ENCODE data around the gene ACVR1C. TPM values are rescaled to one million over a fixed set of nuclear protein-coding genes. Genes with fewer than 3 reads are reported as not detected.
A peak's percentile ranks its signal among the peaks of the same experiment; 100 is the strongest.

Gene ACVR1C
- polyA plus RNA-seq, 6 donors from 2014 or later, result not detected

DNA sequence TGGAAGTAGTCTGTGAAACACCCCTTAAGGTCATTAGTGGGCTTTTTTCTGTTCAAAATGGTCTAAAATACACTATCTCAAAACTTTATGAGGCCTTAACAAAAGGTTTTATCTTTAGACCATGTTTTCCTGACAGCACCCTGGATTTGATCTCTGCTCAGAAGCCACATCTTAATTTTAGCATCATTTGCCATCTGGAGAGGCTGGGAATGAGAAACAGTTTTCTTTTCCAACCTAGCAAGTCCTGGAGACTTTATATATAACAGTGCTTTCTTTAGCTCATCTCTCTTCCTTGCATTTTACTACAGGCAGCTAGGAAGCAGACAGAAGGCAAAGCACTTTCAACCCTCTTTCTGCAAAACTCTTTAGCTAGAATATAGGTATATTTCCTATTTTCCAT, 122.1 kb downstream of the ACVR1C start:
- no peak overlapping the region for H3K4me3 Mint-ChIP-seq
- peaks cover 0 to 8% (median 4%) of the 10 kb centered on the region in 3 donors for H3K27me3 Mint-ChIP-seq
- H3K4me1 Mint-ChIP-seq, result peaks cover 8 to 19% (median 14%) of the 10 kb centered on the region in 3 donors
- peaks cover 0 to 13% (median 6%) of the 10 kb centered on the region in 7 donors for H3K9me3 Mint-ChIP-seq
- peaks cover 0 to 17% of the 10 kb centered on the region in 2 donors for H3K36me3 Mint-ChIP-seq
- DNase-seq (no peak), ATAC-seq (ENCODE audit: low read depth in 2 of 2) (no peak)
- H3K27ac Mint-ChIP-seq, result no peak overlapping the region

DNA sequence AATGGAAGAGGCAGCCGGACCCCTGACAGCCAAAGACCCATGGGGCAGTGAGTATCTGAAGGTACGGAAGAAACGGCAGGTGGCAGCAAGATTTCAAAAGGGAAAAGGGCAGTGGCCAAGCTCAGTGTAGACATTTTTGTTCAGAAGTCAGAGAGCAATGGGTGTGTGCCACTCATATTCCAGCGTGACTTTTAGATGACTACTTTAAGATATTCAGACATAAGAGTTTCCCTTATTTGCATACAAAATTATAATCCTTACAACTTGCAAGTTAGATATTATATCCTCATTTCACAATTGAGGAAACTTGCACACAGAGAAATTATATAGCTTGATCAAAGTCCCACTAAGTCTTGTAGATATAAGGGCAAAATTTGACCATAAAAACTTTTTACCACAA, 124.0 kb downstream of the ACVR1C start:
- H3K4me1 Mint-ChIP-seq, result peaks cover 25 to 34% (median 33%) of the 10 kb centered on the region in 3 donors

DNA sequence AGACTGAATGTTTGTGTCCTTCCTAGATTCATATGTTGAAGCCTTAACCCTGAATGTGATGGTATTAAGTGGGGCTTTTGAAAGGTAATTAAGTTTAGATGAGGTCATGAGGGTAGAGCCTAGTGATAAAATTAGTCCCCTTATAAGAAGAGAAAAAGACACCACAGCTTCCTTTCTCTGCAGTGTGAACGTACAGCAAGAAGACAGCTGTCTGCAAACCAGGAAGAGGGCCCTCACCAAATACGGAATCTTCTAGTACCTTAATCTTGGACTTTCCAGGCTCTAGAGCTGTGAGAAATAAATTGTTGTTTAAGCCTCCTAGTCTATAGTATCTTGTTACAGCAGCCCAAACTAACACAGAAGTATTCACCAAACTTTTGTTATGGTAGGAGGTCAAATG, 127.6 kb downstream of the ACVR1C start:
- H3K36me3 Mint-ChIP-seq, result peaks cover 0 to 4% of the 10 kb centered on the region in 2 donors
- no peaks in the 10 kb centered on the region for H3K27me3 Mint-ChIP-seq
- DNase-seq (no peak), ATAC-seq (ENCODE audit: low read depth in 2 of 2) (peak; percentile 69 to 73)
- peaks cover 19 to 30% (median 27%) of the 10 kb centered on the region in 3 donors for H3K4me1 Mint-ChIP-seq
- peak overlapping the region; percentile 53 to 85 (median 72) for H3K27ac Mint-ChIP-seq
- H3K4me3 Mint-ChIP-seq, result peak overlapping the region in 4 of 8 donors; percentile 17 to 35 (median 24)
- H3K9me3 Mint-ChIP-seq, result peaks cover 0 to 10% (median 7%) of the 10 kb centered on the region in 7 donors

More for the DNA sequence above, 124.0 kb downstream of the ACVR1C start:
- peaks cover 0 to 13% (median 7%) of the 10 kb centered on the region in 7 donors for H3K9me3 Mint-ChIP-seq
- no peak overlapping the region for H3K4me3 Mint-ChIP-seq
- peaks cover 0 to 17% of the 10 kb centered on the region in 2 donors for H3K36me3 Mint-ChIP-seq
- ATAC-seq (ENCODE audit: low read depth in 2 of 2) (no peak), DNase-seq (no peak)
- H3K27ac Mint-ChIP-seq, result no peak overlapping the region
- peaks cover 0 to 8% (median 4%) of the 10 kb centered on the region in 3 donors for H3K27me3 Mint-ChIP-seq

DNA sequence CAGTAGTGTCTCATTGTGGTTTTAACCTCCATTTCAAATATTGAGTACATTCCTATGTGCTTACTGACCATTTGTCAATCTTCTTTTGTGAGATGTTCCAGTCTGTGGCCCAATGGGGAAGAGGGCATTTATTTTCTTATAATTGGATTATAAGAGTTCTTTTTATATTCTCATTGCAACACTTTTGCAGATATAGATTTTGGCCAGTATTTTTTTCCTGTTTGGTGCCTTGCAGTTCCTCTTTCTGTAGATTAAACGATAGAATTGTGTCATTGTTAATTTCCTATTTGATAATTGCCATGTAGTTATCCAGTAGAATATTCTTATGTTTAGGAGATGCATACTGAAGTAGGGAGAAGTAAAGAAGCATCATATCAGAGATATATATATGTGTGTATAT, 128.3 kb downstream of the ACVR1C start:
- peaks cover 19 to 30% (median 27%) of the 10 kb centered on the region in 3 donors for H3K4me1 Mint-ChIP-seq
- H3K27me3 Mint-ChIP-seq, result no peaks in the 10 kb centered on the region
- peak overlapping the region in 1 of 6 donors; percentile 79 for H3K27ac Mint-ChIP-seq
- ATAC-seq (ENCODE audit: low read depth in 2 of 2), result no peak
- H3K4me3 Mint-ChIP-seq, result peak overlapping the region in 1 of 8 donors; percentile 35
- DNase-seq, result no peak
- H3K36me3 Mint-ChIP-seq, result no peaks in the 10 kb centered on the region
- H3K9me3 Mint-ChIP-seq, result peaks cover 0 to 7% (median 2%) of the 10 kb centered on the region in 7 donors

DNA sequence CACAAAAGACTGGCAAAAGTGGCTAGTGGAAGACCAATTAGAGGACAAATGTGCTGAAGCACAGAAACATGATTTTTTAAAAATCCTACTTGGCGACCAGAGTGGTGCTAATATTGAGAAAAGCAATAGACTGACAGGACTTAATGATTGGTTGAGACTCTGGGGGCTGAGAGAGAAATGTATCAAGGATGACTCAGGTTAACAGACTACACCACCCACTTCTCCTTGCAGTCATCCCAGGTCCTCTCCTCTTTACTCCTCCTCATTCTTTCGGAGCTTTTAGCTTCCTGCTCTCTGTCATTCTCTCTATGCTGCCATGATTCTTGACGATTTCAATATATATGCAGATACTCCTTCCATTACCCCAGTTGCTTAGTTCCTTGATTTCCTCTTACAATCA, 130.2 kb downstream of the ACVR1C start:
- H3K27me3 Mint-ChIP-seq, result no peaks in the 10 kb centered on the region
- ATAC-seq (ENCODE audit: low read depth in 2 of 2) (no peak), DNase-seq (no peak)
- H3K4me3 Mint-ChIP-seq, result no peak overlapping the region
- peaks cover 0 to 7% (median 0%) of the 10 kb centered on the region in 7 donors for H3K9me3 Mint-ChIP-seq
- peaks cover 19 to 34% (median 27%) of the 10 kb centered on the region in 3 donors for H3K4me1 Mint-ChIP-seq
- H3K27ac Mint-ChIP-seq, result no peak overlapping the region
- H3K36me3 Mint-ChIP-seq, result no peaks in the 10 kb centered on the region

DNA sequence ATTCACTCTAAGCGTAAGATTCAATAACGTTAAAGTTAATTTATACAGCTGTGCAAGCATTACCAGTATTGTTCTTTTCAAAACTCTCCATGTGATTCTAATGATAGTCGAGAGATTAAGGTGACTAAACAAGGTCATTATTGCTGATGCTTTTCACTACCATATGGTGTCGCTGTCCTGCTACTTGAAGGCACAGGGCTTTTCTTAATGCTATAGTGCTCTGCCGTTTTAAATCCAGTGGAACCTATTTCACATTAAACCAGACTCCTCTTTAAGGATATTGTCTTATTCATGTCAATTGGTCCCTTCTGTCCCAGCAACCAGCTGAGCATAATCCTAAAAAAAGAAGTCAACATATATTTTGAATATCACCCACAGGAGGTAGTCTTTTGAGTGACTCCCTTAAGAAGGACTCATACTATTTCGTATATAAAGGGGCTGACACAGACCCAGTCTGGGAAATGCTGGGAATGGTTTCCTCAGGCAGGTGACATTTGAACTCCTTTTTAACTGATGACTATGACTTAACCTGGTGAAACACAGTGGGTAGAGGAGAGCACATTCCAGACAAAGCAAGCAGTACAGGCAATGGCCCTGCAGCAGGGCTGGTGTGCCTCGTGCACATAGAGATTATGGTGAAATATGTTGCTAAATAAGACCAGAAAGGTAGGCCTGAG, 130.9 kb downstream of the ACVR1C start:
- peak overlapping the region in 1 of 8 donors; percentile 36 for H3K4me3 Mint-ChIP-seq
- H3K4me1 Mint-ChIP-seq, result peaks cover 26 to 32% (median 29%) of the 10 kb centered on the region in 3 donors
- H3K36me3 Mint-ChIP-seq, result no peaks in the 10 kb centered on the region
- no peaks in the 10 kb centered on the region for H3K27me3 Mint-ChIP-seq
- peak overlapping the region in 1 of 6 donors; percentile 12 for H3K27ac Mint-ChIP-seq
- DNase-seq (peak; percentile 38), ATAC-seq (ENCODE audit: low read depth in 2 of 2) (peak; percentile 66 to 72)
- peaks cover 0 to 7% (median 0%) of the 10 kb centered on the region in 7 donors for H3K9me3 Mint-ChIP-seq

DNA sequence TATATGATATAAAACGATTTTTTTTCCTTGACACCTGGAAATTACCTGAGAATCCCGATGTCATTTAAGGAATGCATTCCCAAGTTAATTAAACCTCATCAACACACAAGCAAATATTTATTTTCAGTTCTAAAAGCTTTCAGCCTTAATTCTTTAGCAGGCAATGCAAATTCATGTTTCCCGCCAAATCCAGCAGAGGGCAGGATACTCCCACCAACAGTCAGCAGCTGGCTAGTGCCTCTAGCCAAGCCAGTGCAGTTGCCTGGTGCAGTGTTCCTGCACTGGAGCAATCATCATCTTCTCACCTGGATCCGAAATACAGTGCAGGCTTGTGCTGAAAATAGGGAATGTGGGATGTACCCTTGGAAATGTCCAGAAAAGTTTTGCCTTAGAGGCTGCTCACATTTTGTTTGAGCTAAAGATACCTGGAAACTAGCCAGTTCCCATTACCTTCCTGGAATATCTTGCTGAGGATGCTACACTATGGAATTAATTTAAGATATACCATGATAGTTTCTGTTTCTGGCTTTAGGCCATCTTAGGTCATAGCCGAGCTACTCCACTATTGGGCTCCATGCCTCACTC, 136.4 kb downstream of the ACVR1C start:
- DNase-seq (peak; percentile 62), ATAC-seq (ENCODE audit: low read depth in 2 of 2) (peak; percentile 89 to 96)
- Mint-ChIP-seq H3K27me3 (no peaks in the 10 kb centered on the region), H3K36me3 (no peaks in the 10 kb centered on the region), H3K4me1 (peaks cover 9 to 12% (median 10%) of the 10 kb centered on the region in 3 donors), H3K4me3 (peak overlapping the region in 1 of 8 donors; percentile 17), H3K9me3 (no peaks in the 10 kb centered on the region), H3K27ac (no peak overlapping the region)

DNA sequence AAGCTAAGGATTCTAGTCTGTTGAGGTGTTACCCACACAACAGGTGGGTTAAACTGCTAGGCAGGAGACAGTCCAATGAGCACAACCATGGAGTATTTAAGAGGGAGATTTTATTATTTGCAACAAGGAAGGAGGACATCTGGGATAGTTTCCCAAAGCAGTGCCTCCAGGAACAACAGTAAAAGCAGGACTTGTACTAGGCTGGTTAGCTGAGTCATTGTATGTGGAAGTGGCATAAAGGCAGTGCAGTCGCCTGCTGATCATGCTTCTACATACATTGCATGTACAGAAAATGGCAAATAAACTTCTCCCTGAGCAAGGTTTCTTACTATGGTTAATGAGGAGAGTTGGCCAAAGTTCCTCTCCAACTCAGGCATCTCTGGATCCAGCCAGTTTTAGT, 138.7 kb downstream of the ACVR1C start:
- Mint-ChIP-seq H3K9me3 (no peaks in the 10 kb centered on the region), H3K27me3 (no peaks in the 10 kb centered on the region), H3K36me3 (no peaks in the 10 kb centered on the region), H3K27ac (no peak overlapping the region), H3K4me3 (no peak overlapping the region), H3K4me1 (peaks cover 9 to 12% (median 10%) of the 10 kb centered on the region in 3 donors)
- ATAC-seq (ENCODE audit: low read depth in 2 of 2) (no peak), DNase-seq (no peak)

DNA sequence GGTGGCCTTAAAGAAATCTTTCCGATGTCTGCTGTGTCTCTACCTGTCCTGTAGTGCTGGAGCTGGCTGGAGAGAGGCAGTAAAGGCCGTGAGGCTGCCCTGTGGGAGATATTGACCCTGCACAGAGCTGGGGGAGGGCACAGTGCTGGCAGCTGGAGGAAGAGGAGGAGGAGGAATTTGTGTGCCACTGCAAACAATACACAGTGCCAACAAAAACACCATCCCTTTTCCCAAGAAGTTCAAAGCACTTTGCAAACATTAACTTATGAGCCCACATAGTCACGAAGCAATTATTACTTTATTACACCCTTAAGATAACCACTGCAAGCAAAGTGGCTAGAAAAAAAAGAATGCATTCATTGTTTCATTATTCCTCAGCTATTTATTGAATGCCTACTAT, 139.8 kb downstream of the ACVR1C start:
- Mint-ChIP-seq H3K9me3 (no peaks in the 10 kb centered on the region), H3K4me1 (peaks cover 9 to 12% (median 10%) of the 10 kb centered on the region in 3 donors), H3K36me3 (no peaks in the 10 kb centered on the region), H3K4me3 (no peak overlapping the region), H3K27ac (no peak overlapping the region), H3K27me3 (no peaks in the 10 kb centered on the region)
- DNase-seq (no peak), ATAC-seq (ENCODE audit: low read depth in 2 of 2) (no peak)

DNA sequence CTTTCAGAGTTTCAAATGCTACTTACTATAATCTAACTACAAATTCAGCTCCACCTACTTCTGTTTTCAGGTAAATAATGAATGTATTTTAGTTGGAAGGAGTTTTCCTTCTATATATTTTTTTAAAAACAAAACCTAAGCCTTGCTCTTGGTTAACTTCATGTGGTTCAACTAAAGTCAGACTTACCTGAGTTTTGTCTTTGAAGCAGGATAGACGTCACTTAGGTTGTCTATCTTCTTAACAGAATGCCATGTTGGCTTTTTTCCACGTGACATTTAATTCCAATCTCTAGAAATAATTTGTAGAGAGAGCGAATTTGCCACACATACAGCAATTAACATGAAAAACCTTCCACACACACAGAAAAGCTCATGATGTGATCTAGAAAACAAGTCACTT, 140.9 kb downstream of the ACVR1C start:
- no peak for ATAC-seq (ENCODE audit: low read depth in 2 of 2)
- H3K9me3 Mint-ChIP-seq, result no peaks in the 10 kb centered on the region
- H3K4me1 Mint-ChIP-seq, result peaks cover 2 to 8% (median 6%) of the 10 kb centered on the region in 3 donors
- DNase-seq, result no peak
- H3K36me3 Mint-ChIP-seq, result no peaks in the 10 kb centered on the region
- no peak overlapping the region for H3K4me3 Mint-ChIP-seq
- no peaks in the 10 kb centered on the region for H3K27me3 Mint-ChIP-seq
- H3K27ac Mint-ChIP-seq, result peak overlapping the region in 1 of 6 donors; percentile 13

DNA sequence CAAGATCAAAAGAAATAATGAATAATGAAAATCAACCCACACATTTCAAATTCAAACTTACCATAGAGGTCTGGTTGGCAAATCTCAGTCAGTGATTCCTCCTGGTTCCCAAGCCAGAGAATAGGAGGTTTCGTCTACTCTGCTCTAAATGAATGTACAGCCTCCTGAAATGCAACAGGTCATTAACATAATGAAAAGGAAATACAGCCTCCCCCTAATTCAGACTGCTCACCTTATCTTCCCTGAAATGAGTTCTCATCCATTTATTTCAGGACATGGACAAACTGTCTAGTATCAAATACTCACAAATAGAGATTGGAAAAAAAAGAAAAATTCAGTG, 141.4 kb downstream of the ACVR1C start:
- H3K36me3 Mint-ChIP-seq, result no peaks in the 10 kb centered on the region
- no peaks in the 10 kb centered on the region for H3K9me3 Mint-ChIP-seq
- no peak for ATAC-seq (ENCODE audit: low read depth in 2 of 2)
- no peaks in the 10 kb centered on the region for H3K27me3 Mint-ChIP-seq
- DNase-seq, result no peak
- no peak overlapping the region for H3K27ac Mint-ChIP-seq
- peaks cover 0 to 3% (median 1%) of the 10 kb centered on the region in 3 donors for H3K4me1 Mint-ChIP-seq
- H3K4me3 Mint-ChIP-seq, result no peak overlapping the region

DNA sequence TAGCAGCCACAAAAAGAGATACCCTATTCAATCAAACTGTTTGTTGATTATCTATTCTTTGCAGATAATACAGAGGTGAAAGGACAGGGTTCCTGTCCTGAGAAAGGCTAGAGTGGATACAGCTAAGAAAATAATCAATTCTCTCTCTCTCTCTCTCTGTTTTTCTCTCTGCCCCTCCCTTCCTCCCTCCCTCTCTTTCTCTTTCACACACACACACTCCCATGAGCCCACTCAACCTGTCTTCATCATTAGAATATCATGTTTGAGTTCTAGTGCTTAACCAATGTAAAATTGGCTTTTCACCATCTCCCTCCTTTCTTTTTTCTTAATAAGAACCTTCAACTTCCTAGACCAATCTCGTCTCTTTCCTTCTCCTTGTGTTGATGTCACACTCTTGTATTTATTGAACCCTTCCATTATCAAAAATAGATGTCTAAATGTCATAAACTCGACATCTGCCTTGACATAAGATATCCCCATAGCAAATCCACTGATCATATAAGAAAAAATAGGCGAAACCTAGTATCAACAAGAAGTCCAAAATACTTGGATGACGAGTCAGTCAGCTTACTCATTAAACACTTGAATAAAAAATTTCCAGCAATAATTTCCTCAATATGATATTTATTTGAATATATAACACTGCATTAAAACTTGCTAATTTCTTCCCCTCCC, 141.9 kb downstream of the ACVR1C start:
- no peaks in the 10 kb centered on the region for H3K27me3 Mint-ChIP-seq
- ATAC-seq (ENCODE audit: low read depth in 2 of 2), result no peak
- H3K36me3 Mint-ChIP-seq, result no peaks in the 10 kb centered on the region
- no peak overlapping the region for H3K27ac Mint-ChIP-seq
- H3K4me1 Mint-ChIP-seq, result no peaks in the 10 kb centered on the region
- no peak for DNase-seq
- no peaks in the 10 kb centered on the region for H3K9me3 Mint-ChIP-seq
- H3K4me3 Mint-ChIP-seq, result no peak overlapping the region

DNA sequence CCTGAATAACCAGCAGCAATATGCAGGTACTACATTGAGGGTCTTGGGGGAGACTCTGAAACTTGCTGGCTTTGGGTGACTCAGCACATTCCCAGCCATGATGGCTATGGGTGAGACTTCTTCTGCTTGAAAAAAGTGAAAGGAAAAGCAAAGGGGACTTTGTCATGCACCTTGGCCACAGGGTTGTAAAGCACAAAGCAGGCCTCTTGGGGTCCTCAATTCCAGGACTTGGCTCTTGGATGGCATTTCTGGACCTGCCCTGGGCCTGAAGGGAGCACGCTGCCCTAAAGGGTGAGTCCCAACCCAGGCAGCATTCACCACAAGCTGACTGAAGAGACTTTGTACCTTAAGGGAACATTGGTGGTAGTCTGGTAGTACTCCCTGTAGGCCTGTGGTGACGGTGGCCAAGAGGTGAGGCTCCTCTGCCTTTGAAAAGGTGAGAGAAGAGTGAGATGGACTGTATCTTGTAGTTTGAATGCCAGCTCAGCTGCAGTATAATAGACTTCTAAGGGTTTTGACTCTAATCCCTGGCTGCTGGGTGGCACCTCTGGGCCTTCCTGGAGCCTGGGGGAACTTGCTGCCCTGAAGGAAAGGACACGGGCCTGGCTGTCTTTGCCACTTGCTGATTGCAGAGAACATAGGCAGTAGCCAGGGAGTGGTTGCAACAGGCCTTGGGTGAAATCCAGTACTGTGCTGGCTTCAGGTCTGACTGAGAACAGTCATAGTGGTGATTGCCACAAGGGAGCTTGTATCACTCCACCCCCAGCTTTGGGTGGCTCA, 148.3 kb downstream of the ACVR1C start:
- peaks cover 0 to 17% (median 9%) of the 10 kb centered on the region in 3 donors for H3K4me1 Mint-ChIP-seq
- H3K27me3 Mint-ChIP-seq, result no peaks in the 10 kb centered on the region
- DNase-seq (no peak), ATAC-seq (ENCODE audit: low read depth in 2 of 2) (no peak)
- H3K4me3 Mint-ChIP-seq, result peak overlapping the region in 1 of 8 donors; percentile 67
- peak overlapping the region in 3 of 6 donors; percentile 30 to 49 (median 45) for H3K27ac Mint-ChIP-seq
- no peaks in the 10 kb centered on the region for H3K36me3 Mint-ChIP-seq
- no peaks in the 10 kb centered on the region for H3K9me3 Mint-ChIP-seq

Measured in naive B cell (primary cell).